Measurements from ENCODE around the gene CAVIN2. TPM values are rescaled to one million over a fixed set of nuclear protein-coding genes. Genes with fewer than 3 reads are reported as not detected.
A peak's percentile ranks its signal among the peaks of the same experiment; 100 is the strongest.
"Not testable (repeated sequence)": the region's sequence is repeated elsewhere in the genome, so short reads cannot be mapped to it uniquely, and the experiment has no call there.

CAVIN2 gene
- total RNA-seq, 2 donors from 2014 or later: 106 to 145 TPM

- intact Hi-C loops (cut with DNase I): loop anchor here in 1 of 2 donors (10.0 kb wide), 1 partner anchor 90 kb away; no protein-coding TSS in a partner anchor
- DNase-seq (no peak), ATAC-seq (no peak)
Measured at GRCh38 chr2:191815010-191815409, 31.9 kb downstream of the CAVIN2 start.

- DNase-seq (no peak), ATAC-seq (no peak)
- intact Hi-C loops (cut with DNase I): loop anchor here in 1 of 2 donors (2.0 to 10.0 kb wide), 2 partner anchors 91 to 349 kb away; no protein-coding TSS in a partner anchor
Measured at GRCh38 chr2:191813943-191814342, 32.9 kb downstream of the CAVIN2 start.

GRCh38 chr2:191811807-191812602 is 34.9 kb downstream of the CAVIN2 start:
- DNase-seq: peak; percentile 49
- ATAC-seq: peak; percentile 89
- intact Hi-C loops (cut with DNase I): loop anchor here (1.0 to 10.0 kb wide), 3 partner anchors 93 to 351 kb away; no protein-coding TSS in a partner anchor

GRCh38 chr2:191806396-191806795 is 40.5 kb downstream of the CAVIN2 start:
- ATAC-seq: no peak
- no peak for DNase-seq
- intact Hi-C loops (cut with DNase I): no loop called here

- ATAC-seq: no peak
- intact Hi-C loops (cut with DNase I): no loop called here
- no peak for DNase-seq
Measured at GRCh38 chr2:191804766-191805165, 42.1 kb downstream of the CAVIN2 start.

GRCh38 chr2:191803007-191803406 is 43.9 kb downstream of the CAVIN2 start:
- intact Hi-C loops (cut with DNase I): no loop called here
- ATAC-seq (no peak), DNase-seq (no peak)

GRCh38 chr2:191802180-191802579 is 44.7 kb downstream of the CAVIN2 start:
- DNase-seq (no peak), ATAC-seq (no peak)
- intact Hi-C loops (cut with DNase I): no loop called here

GRCh38 chr2:191800874-191801273 is 46.0 kb downstream of the CAVIN2 start:
- ATAC-seq (no peak), DNase-seq (no peak)
- intact Hi-C loops (cut with DNase I): no loop called here

- DNase-seq (no peak), ATAC-seq (no peak)
- intact Hi-C loops (cut with DNase I): no loop called here
Measured at GRCh38 chr2:191799526-191799925, 47.4 kb downstream of the CAVIN2 start.

GRCh38 chr2:191797942-191798876 is 48.7 kb downstream of the CAVIN2 start:
- DNase-seq: no peak
- ATAC-seq: no peak
- intact Hi-C loops (cut with DNase I): no loop called here

GRCh38 chr2:191797500-191797899 is 49.4 kb downstream of the CAVIN2 start:
- intact Hi-C loops (cut with DNase I): no loop called here
- no peak for DNase-seq
- ATAC-seq: no peak

- intact Hi-C loops (cut with DNase I): no loop called here
- ATAC-seq: no peak
Measured at GRCh38 chr2:191795715-191796114, 51.2 kb downstream of the CAVIN2 start.

GRCh38 chr2:191791953-191792560 is 54.8 kb downstream of the CAVIN2 start:
- no peak for ATAC-seq
- DNase-seq: no peak
- intact Hi-C loops (cut with DNase I): no loop called here

More at GRCh38 chr2:191795715-191796114, 51.2 kb downstream of the CAVIN2 start:
- no peak for DNase-seq

- intact Hi-C loops (cut with DNase I): no loop called here
- DNase-seq: no peak
- ATAC-seq: no peak
Measured at GRCh38 chr2:191790737-191791136, 56.2 kb downstream of the CAVIN2 start.

- DNase-seq: no peak
- ATAC-seq: no peak
- intact Hi-C loops (cut with DNase I): no loop called here
Measured at GRCh38 chr2:191789796-191790195, 57.1 kb downstream of the CAVIN2 start.

- intact Hi-C loops (cut with DNase I): no loop called here
- DNase-seq: no peak
- ATAC-seq: no peak
Measured at GRCh38 chr2:191786694-191787093, 60.2 kb downstream of the CAVIN2 start.

GRCh38 chr2:191785651-191786050 is 61.2 kb downstream of the CAVIN2 start:
- ATAC-seq; DNase-seq; intact Hi-C loops (cut with DNase I): not testable (repeated sequence)

All from left cardiac atrium (tissue), 4 donors.